GM11168 (cell line): ENCODE data around the gene UBR2.
"Not testable (repeated sequence)": the region's sequence is repeated elsewhere in the genome, so short reads cannot be mapped to it uniquely, and the experiment has no call there.

Source experiments
- in situ Hi-C: fragments of 300-500 bp; cut with MboI; formaldehyde crosslinking; loops from one replicate; pipeline ENCODE4 v1.12.0; 2022; ENCODE audit warnings: low sequenced_read_pairs; ENCODE audit not compliant: unreplicated experiment

Gene UBR2

GRCh38 chr6:42720739-42721138 is 156.9 kb downstream of the UBR2 start:
- in situ Hi-C loops = loop anchor here (10.0 kb wide), 1 partner anchor 56 kb away; no protein-coding TSS in a partner anchor

- in situ Hi-C loops = loop anchor here (10.0 kb wide), 1 partner anchor 58 kb away; no protein-coding TSS in a partner anchor
Observed at GRCh38 chr6:42722497-42722896, 158.7 kb downstream of the UBR2 start, which contains the start of gene PRPH2. TSS of gene PRPH2 (minus strand) at chr6:42722597. CDS start at chr6:42722334, 263 bp downstream.

DNA sequence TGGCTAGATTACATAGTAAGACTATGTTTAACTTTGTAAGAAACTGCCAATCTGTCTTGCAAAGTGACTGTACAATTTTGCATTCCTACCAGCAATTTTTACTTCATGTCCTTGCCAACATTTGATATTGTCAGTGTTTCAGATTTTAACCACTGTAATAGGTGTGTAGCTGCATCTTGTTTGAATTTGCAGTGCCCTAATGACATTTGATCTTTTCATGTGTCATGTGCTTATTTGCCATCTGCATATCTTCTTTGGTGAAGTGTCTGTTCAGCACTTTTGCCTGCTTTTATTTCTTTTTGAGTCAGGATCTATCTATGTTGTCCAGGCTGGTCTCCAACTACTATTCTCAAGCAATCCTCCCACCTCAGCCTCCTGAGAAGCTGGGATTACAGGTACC is 161.0 kb downstream of the UBR2 start:
- in situ Hi-C loops = loop anchor here (10.0 kb wide), 1 partner anchor 60 kb away; no protein-coding TSS in a partner anchor

GRCh38 chr6:42726026-42726425 is 162.2 kb downstream of the UBR2 start:
- in situ Hi-C loops = loop anchor here (10.0 kb wide), 1 partner anchor 61 kb away; no protein-coding TSS in a partner anchor

DNA sequence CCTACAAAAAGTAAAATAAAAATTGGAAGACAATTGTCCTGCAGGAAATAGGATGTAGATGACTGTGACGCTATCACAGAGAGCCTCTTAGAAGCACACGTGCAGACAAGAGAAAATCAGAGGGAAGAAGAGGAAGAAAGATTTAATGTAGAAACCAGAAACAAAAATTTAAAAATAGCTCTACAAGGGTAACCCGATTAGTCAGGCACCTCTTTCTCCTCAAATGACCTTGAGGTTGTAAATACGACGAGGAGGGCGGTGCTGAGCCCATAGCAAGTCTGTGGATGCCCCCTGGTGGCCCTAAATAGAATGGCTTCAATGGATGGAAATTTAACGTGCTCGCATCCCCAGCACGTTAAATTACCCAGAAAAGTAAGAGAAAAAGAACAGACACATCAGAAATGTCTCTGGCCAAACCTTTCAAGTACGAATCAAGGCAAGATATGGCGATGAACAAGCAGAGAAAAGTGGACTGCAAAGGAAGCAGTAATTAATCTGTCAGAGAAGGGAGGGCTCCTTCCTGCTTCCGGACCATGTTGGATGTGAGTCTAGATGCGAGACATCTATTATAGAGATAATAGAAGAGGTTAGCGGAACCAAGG is 162.8 kb downstream of the UBR2 start:
- in situ Hi-C loops = loop anchor here (10.0 kb wide), 1 partner anchor 62 kb away; no protein-coding TSS in a partner anchor

- in situ Hi-C loops = loop anchor here (10.0 kb wide), 1 partner anchor 62 kb away; no protein-coding TSS in a partner anchor
Observed at GRCh38 chr6:42727087-42727611, 163.3 kb downstream of the UBR2 start.

- in situ Hi-C loops = loop anchor here (10.0 kb wide), 1 partner anchor 63 kb away; no protein-coding TSS in a partner anchor
Observed at GRCh38 chr6:42727627-42728026, 163.8 kb downstream of the UBR2 start.

DNA sequence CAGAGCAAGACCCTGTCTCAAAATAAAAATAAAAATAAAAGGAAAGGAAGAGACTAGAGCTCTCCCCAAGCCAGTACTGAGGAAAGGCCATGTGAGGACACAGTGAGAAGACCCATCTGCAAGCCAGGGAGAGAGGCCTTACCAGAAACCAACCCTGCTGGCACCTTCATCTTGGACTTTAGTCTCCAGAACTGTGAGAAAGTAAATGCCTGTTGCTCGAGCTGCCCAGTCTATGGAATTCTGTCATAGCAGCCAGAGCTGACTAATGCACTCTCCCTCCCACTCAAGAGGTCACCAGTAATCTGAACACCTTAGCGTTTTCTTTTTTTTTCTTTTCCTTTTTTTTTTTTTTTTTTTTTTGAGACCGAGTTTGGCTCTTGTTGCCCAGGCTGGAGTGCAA is 165.9 kb downstream of the UBR2 start:
- in situ Hi-C loops = loop anchor here (10.0 kb wide), 1 partner anchor 65 kb away; no protein-coding TSS in a partner anchor

DNA sequence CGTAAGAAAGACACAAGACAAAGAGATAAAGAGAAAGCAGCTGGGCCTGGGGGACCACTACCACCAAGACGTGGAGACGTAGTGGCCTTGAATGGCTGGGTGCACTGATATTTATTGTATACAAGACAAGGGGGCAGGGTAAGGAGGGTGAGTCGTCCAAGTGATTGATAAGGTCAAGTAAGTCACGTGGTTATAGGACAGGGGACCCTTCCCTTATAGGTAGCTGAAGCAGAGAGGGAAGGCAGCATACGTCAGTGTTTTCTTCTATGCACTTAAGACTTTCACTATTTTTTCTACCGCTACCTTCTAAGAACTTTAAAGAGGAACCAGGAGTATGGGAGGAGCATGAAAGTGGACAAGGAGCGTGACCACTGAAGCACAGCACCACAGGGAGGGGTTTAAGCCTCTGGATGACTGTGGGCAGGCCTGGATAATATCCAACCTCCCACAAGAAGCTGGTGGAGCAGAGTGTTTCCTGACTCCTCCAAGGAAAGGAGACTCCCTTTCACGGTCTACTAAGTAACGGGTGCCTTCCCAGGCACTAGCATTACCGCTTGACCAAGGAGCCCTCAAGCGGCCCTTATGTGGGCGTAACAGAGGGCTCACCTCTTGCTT is 170.1 kb downstream of the UBR2 start:
- in situ Hi-C loops = not testable (repeated sequence)

DNA sequence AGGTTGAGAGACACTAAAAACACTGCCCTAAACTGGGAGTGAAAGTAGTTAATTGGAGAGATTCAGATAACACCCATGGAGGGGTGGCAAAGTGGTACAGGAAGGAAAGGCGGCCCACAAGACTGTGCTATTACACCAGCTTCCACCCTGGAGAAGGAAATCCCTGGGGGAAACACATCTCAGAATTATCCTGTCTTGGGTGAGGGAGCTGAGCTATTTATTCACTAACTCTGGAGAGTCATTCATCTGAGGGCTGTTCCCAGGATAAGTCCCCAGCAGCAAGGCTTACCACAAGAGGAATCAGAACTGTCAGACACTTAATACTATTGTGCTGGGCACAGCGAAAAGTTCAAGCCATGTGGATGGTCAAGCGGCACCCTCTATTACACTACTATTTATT is 172.1 kb downstream of the UBR2 start:
- in situ Hi-C loops = no loop called here

GRCh38 chr6:42740725-42741124 is 176.9 kb downstream of the UBR2 start:
- in situ Hi-C loops = no loop called here

GRCh38 chr6:42742116-42742894 is 178.5 kb downstream of the UBR2 start:
- in situ Hi-C loops = no loop called here
